OCI-LY3 (cell line): ENCODE measurements around the gene TIAM2.

ENCODE experiments used
- H2AFZ ChIP-seq: fragments of 200-600, 300-600 bp; shearing (Covaris generic); 2 replicates; pipeline ENCODE4 v1.6.0; 2014; ENCODE audit warnings: antibody characterized with exemption, low read depth, low read length
- H3K27ac ChIP-seq: fragments of 200-600, 300-600 bp; sonication (generic); 2 replicates; pipeline ENCODE4 v1.5.1; 2014; ENCODE audit warnings: mild to moderate bottlenecking, low read length, moderate library complexity, mixed read lengths
- H3K27me3 ChIP-seq: fragments of 200-600, 300-600 bp; sonication (generic); 2 replicates; pipeline ENCODE4 v1.6.1; 2014; ENCODE audit warnings: low read depth, low read length, mixed read lengths
- H3K36me3 ChIP-seq: fragments of 200-600, 300-600 bp; sonication (generic); replicated peaks from 2 replicates; pipeline ENCODE3; 2014; ENCODE audit warnings: low read depth, low read length, mixed read lengths
- H3K4me1 ChIP-seq: fragments of 300-600, 200-600 bp; sonication (generic); 2 replicates; pipeline ENCODE4 v1.6.1; 2014; ENCODE audit warnings: low read length, mixed read lengths
- H3K4me2 ChIP-seq: fragments of 200-600, 300-600 bp; sonication (generic); 2 replicates; pipeline ENCODE4 v1.6.1; 2014; ENCODE audit warnings: low read length, mixed read lengths
- H3K4me3 ChIP-seq: fragments of 300-600, 200-600 bp; sonication (generic); 2 replicates; pipeline ENCODE4 v1.5.1; 2014; ENCODE audit warnings: antibody characterized with exemption, mild to moderate bottlenecking, low read length, moderate library complexity
- H3K79me2 ChIP-seq: fragments of 300-600, 200-600 bp; shearing (Covaris generic); 2 replicates; pipeline ENCODE4 v1.6.1; 2014; ENCODE audit warnings: mild to moderate bottlenecking, low read length, mixed read lengths
- H3K9ac ChIP-seq: fragments of 300-600, 200-600 bp; shearing (Covaris generic); 2 replicates; pipeline ENCODE4 v1.6.0; 2014; ENCODE audit warnings: mild to moderate bottlenecking, low read length, moderate library complexity
- H3K9me3 ChIP-seq: fragments of 200-600, 300-600 bp; shearing (Covaris generic); 2 replicates; pipeline ENCODE4 v1.6.1; 2014; ENCODE audit warnings: low read length, mixed read lengths; ENCODE audit not compliant: insufficient read depth
- H4K20me1 ChIP-seq: fragments of 200-600, 300-600 bp; sonication (generic); 2 replicates; pipeline ENCODE4 v1.6.1; 2016; ENCODE audit warnings: low read length, mixed read lengths; ENCODE audit not compliant: insufficient read depth
- EZH2phosphoT487 ChIP-seq: fragments of 200-600 bp; shearing (Covaris generic); IDR thresholded peaks from 2 replicates; pipeline ENCODE4 v1.6.1; 2018; ENCODE audit warnings: antibody characterized with exemption, mixed run types, low read depth
- TF ChIP-seq, protein P1 (sequence below): fragments of 200-600, 300-600 bp; sonication (generic); IDR thresholded peaks from 2 replicates; pipeline ENCODE4 v1.5.1; 2014; ENCODE audit warnings: antibody characterized with exemption, low read length, low read depth

The TIAM2 gene

DNA sequence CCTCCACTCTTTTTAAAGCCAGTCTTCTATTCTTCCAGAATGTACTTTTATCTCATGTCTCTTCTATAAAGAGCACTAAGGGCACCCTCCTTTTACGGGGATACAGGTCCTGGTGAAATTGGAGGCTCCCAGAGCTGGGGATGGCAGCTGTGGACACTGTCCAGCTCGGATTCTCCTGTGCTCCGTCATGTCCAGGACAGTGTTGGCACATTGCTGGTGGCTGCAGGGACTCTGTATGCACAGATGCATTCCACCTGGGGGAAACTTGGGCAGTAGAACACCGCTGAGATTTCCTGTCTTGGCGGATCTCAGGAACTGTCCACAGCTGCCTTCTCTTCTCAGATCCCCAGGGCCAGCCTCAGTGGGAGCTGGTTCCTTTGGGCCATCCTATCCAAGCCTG is 212.1 kb downstream of the TIAM2 start:
- no peaks in the 10 kb centered on the region for H3K27me3 ChIP-seq
- H3K4me2 ChIP-seq, result no peak overlapping the region
- H3K27ac ChIP-seq, result no peak overlapping the region
- no peaks in the 10 kb centered on the region for H3K36me3 ChIP-seq
- no peaks in the 10 kb centered on the region for H3K79me2 ChIP-seq
- no peaks in the 10 kb centered on the region for H3K4me1 ChIP-seq
- no peak overlapping the region for H2AFZ ChIP-seq
- TF ChIP-seq EZH2phosphoT487, result no peak
- TF ChIP-seq, protein P1, sequence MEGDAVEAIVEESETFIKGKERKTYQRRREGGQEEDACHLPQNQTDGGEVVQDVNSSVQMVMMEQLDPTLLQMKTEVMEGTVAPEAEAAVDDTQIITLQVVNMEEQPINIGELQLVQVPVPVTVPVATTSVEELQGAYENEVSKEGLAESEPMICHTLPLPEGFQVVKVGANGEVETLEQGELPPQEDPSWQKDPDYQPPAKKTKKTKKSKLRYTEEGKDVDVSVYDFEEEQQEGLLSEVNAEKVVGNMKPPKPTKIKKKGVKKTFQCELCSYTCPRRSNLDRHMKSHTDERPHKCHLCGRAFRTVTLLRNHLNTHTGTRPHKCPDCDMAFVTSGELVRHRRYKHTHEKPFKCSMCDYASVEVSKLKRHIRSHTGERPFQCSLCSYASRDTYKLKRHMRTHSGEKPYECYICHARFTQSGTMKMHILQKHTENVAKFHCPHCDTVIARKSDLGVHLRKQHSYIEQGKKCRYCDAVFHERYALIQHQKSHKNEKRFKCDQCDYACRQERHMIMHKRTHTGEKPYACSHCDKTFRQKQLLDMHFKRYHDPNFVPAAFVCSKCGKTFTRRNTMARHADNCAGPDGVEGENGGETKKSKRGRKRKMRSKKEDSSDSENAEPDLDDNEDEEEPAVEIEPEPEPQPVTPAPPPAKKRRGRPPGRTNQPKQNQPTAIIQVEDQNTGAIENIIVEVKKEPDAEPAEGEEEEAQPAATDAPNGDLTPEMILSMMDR, result no peak
- H3K4me3 ChIP-seq, result no peak overlapping the region
- H3K9ac ChIP-seq, result no peak overlapping the region
- H4K20me1 ChIP-seq, result no peaks in the 10 kb centered on the region
- H3K9me3 ChIP-seq, result no peaks in the 10 kb centered on the region

DNA sequence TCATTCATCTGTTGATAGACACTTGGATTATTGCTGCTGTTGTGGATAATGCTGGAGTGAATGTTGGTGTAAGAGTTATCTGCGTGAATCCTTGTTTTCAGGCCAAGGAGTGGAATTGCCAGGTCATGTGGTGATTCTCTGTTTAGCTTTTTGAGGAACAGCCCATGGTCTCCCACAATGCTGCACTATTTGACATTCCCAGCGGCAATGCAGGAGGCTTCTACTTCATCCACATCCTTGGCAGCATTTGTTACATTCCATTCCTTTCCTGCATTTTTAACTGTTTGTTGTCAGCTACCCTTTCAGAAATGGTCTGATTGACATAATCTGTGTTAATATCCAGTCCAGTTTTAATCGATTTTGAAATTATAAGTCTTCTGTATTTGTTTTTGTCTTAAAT is 217.0 kb downstream of the TIAM2 start:
- TF ChIP-seq, protein P1, result no peak
- no peak for TF ChIP-seq EZH2phosphoT487
- no peaks in the 10 kb centered on the region for H3K4me1 ChIP-seq

DNA sequence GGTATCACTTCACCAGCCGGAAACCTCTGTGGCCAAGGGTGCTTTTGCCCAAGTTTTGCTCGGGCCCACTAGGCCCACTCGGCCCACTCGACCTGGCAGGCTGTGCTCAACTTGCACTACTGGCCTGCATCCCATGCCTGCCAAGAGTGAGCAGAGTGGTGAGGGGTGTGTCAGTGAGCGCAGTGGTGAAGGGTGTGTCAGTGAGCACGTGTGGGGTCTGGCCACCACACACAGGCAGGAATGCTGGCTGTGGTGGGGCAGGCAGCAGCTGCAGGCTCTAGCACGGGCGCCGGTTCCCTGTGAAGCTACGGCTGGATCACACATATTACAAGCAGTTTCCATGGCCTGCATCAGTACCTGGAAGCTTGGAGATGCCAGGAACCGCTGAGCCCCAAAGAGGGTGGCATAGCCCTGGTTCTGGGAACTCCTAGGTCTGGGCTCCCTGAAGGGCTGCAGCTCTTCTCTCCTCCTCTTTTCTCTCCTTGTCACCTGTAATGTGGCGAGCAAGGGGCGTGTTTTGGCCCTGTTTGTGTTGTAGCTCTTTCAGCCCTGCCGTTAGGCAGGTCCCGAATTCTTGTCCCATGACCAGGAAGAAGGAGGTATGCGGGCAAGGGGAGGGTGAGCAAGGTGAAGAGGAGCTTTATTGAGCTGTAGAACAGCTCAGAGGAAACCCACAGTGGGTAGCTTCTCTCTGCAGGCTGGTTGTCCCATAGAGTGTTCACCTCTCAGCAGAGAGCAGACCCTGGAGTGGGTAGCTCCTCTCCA is 217.7 kb downstream of the TIAM2 start:
- H4K20me1 ChIP-seq, result no peaks in the 10 kb centered on the region
- H3K27me3 ChIP-seq, result no peaks in the 10 kb centered on the region
- H3K36me3 ChIP-seq, result no peaks in the 10 kb centered on the region
- no peak overlapping the region for H3K9ac ChIP-seq
- no peaks in the 10 kb centered on the region for H3K9me3 ChIP-seq
- TF ChIP-seq, protein P1, result no peak
- TF ChIP-seq EZH2phosphoT487, result no peak
- H3K79me2 ChIP-seq, result no peaks in the 10 kb centered on the region
- no peak overlapping the region for H3K4me3 ChIP-seq
- H3K27ac ChIP-seq, result no peak overlapping the region
- H3K4me2 ChIP-seq, result no peak overlapping the region
- no peaks in the 10 kb centered on the region for H3K4me1 ChIP-seq
- H2AFZ ChIP-seq, result no peak overlapping the region

More for the DNA sequence above, 217.0 kb downstream of the TIAM2 start:
- Histone ChIP-seq H3K9me3 (no peaks in the 10 kb centered on the region), H3K36me3 (no peaks in the 10 kb centered on the region), H3K79me2 (no peaks in the 10 kb centered on the region), H3K4me3 (no peak overlapping the region), H3K9ac (no peak overlapping the region), H3K27ac (no peak overlapping the region), H3K4me2 (no peak overlapping the region), H3K27me3 (no peaks in the 10 kb centered on the region), H4K20me1 (no peaks in the 10 kb centered on the region), H2AFZ (no peak overlapping the region)

DNA sequence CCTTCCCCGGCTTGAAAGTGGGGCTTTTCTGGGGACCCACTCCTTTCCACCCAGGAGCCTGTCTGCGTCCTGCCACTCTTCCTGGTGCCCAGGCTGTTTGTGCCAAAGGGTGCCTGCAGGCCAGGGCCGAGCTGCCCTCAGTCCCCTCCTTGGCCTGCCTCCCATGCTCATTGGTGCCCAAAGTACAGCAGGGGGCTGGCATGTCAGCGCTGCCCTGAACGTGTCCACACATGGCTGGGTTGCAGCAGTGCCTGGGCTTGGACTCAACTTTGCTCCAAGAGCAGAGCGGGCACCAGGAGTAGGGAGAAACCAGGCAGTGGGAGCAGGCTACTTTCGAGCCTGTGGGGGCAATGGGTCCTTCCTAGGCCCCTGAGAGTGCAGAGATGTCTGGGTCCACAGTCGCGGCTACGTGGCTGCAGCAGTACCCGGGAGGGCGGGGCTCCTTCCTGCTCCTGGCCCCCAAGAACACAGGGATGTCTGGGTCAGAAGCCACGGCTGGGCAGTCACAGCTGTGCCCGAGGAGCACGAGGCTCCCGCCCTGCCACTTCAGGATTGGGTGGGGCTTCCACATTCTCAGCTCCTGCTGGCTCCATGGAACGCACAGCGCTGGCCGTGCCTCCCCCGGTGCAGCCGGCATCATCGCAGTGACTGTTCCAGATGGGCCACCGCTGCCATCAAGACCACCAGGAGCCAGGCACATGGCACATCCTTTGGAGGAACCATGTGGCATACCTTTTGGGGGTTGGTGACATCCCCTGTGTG is 218.7 kb downstream of the TIAM2 start:
- Histone ChIP-seq H3K27ac (no peak overlapping the region), H3K4me3 (no peak overlapping the region), H3K36me3 (no peaks in the 10 kb centered on the region), H3K4me2 (no peak overlapping the region), H3K27me3 (no peaks in the 10 kb centered on the region), H3K4me1 (no peaks in the 10 kb centered on the region), H2AFZ (no peak overlapping the region), H3K79me2 (no peaks in the 10 kb centered on the region), H3K9ac (no peak overlapping the region), H4K20me1 (no peaks in the 10 kb centered on the region), H3K9me3 (no peaks in the 10 kb centered on the region)
- TF ChIP-seq, protein P1, result no peak
- no peak for TF ChIP-seq EZH2phosphoT487
